ENCODE results near the gene CDSN.
"Not testable (repeated sequence)": the region's sequence is repeated elsewhere in the genome, so short reads cannot be mapped to it uniquely, and the experiment has no call there.

CDSN gene, protein sequence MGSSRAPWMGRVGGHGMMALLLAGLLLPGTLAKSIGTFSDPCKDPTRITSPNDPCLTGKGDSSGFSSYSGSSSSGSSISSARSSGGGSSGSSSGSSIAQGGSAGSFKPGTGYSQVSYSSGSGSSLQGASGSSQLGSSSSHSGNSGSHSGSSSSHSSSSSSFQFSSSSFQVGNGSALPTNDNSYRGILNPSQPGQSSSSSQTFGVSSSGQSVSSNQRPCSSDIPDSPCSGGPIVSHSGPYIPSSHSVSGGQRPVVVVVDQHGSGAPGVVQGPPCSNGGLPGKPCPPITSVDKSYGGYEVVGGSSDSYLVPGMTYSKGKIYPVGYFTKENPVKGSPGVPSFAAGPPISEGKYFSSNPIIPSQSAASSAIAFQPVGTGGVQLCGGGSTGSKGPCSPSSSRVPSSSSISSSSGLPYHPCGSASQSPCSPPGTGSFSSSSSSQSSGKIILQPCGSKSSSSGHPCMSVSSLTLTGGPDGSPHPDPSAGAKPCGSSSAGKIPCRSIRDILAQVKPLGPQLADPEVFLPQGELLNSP

DNA sequence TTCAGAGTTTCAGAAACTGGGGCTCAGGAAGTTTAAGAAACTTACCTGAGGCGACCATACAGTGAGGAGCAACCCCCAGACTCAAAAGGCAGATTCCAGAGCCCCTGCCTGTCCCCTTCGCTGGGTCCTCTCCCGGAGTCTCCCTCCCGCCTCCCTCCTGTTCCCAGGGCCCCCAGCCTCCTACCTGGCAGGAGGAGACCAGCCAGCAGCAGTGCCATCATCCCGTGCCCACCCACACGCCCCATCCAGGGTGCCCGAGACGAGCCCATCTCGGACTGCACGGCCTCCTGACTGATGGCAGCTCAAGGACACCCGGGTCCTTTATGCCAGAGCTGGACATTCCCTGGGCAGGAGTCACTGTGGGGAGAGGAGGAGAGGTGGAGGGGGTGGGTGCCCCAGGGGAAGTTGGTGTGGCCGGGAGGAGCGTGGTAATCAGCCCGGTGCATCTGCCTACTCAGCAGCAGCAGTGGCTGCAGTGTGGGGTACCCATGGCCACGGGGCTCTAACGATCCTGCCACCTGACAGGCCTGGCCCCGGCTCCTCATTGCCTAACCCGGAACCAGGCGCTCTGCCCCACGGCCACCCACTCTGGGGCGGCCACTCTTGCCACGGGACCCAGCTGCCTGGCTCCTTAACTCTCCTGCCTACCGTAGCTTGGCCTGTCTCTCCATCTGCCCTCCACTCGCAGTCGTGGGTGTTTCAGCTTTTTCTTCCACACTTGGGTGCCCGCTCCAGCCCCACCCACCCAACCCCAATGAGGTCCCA lies at the start of gene CDSN:
Gene CDSN (minus strand): TSS at position 296 of the 765 bp plus-strand sequence. CDS start 27 bp downstream, at position 269.
- DNase-seq (ENCODE audit: low read depth in 2 of 2), result no peak

DNA sequence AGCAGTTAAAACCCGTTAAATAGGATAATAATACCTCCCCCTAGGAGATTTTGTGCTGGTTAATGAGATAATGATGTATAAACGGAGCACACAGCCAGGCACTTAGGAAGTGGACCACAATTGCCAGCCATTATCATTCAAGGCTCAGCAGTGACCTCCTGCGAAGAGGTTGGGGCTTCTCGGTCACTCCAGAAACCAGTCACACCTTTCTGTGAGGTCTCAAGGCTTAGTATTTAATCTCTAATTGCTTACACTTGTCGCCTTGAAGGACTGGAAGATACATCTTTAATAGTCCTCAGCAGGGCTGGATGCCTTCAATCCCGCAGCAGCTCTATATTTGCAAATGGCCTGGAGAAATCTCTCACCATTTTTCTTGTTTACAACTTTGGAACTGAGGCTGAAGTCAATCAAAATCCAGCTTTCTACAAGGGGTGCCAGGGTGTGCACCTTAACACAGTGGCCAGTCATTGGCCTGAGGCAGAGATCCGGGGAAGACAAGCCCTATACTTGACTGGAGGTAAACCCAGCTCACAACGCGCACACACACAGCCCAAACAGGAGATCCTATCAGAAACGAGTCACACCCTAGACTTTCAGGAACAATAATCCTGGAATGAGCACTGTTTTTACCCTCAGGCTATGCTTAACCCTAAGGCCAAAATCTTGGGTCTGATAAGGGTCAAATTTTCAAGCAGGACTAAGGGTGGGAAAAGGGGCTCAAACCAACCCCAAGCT lies 49.0 kb upstream of the CDSN start:
- no peak for DNase-seq (ENCODE audit: low read depth in 2 of 2)

DNA sequence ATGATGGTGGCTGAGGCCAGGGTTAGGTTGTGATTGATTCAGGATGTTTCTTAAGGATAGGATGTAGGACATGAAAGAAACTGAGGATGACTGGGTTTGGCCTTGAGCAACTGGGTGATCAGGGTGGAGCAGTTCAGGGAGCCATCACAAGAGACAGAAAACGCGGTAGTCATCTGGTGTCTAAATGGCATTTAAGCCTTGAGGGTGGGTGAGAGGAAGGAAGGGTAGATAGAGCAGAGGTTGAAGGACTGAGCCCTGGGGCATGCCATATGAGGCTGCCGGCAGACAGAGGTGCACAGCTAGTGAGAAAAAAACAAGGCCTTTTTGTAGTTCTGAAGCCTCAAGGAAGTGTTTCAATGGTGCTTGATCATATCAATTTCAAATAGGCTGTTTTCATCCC lies 48.4 kb upstream of the CDSN start:
- DNase-seq (ENCODE audit: low read depth in 2 of 2), result no peak

DNA sequence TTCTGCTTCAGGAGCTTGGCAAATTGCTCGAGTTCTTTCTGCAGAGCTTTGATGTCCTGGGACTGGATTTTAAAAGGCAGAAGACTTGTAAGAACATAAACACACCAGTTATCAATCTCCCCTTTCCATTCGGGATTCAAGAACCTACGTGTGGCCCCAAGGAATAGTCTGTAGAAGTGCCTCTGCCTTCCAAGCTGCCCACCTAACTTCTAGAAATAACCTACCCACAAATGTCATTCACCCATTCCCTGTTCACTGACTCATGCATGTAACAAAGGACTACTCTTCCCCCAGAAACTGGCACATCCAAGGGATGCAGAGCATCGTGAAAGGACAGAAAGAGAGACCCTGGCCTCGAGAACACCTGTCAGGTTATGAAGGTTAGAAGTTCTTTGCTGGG lies 45.7 kb upstream of the CDSN start:
- DNase-seq (ENCODE audit: low read depth in 2 of 2), result no peak

DNA sequence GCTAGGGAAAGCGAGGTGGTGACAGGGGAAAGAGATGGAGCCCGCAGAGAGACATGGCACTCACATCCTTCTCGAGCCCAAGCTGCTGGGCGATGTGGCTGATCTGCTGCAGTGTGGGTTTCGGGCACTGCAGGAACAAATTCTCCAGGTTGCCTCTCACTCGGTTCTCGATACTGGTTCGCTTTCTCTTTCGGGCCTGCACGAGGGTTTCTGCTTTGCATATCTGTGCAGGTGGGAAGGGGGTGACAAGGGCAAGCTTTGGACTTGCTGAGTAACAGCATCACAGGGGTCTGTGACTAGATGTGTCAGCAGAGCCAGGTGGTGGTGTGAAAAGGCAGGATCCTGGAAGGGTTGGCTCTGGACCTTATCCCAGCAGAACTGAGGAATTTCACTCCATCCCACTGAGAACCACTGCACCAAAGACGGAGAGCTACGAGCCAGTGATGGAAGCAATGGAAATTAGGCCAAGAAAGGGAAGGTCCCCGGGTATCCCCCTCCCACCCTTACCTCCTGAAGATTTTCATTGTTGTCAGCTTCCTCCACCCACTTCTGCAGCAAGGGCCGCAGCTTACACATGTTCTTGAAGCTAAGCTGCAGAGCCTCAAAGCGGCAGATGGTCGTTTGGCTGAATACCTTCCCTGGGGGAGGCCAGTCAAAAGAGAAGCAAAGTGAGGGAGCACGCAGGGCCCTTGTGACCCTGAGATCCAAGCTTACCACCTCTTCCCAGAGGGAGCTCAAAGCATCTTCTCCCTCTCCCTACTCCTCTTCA lies 45.0 kb upstream of the CDSN start:
- not testable (repeated sequence) for DNase-seq (ENCODE audit: low read depth in 2 of 2)

DNA sequence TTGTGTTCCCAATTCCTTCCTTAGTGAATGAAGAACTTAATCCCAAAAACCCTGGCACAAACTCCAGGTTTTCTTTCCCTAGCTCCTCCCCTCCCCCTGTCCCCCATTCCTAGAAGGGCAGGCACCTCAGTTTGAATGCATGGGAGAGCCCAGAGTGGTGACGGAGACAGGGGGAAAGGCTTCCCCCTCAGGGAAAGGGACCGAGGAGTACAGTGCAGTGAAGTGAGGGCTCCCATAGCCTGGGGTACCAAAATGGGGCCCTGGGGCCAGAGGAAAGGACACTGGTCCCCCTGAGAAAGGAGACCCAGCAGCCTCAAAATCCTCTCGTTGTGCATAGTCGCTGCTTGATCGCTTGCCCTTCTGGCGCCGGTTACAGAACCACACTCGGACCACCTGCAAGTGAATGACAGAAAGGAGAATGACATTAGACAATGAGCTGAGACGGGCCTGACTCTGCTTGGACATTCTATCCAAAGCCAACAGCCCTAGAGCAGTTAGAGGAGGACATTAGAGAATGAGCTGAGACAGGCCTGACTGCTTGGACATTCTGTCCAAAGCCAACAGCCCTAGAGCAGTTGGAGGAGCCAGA lies 44.3 kb upstream of the CDSN start:
- DNase-seq (ENCODE audit: low read depth in 2 of 2), result not testable (repeated sequence)

DNA sequence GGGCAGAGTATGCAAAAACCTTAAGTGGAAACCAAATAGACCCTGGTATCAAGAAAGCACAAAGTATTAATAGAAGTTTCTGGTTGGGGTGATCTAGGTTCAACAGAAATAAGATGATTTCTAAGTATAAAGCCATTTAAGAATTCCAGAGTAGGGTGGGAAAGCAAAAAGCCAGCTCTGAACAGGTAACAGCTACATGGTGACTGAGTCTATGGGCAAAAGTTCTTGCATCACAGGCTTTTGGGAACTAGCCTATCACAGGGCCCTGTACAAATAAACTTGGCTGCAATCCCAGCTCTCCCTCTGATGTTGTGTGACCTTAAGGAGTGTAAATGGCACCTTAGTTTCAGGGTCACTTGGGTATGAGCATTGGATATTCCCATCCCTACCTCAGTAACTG lies 43.7 kb upstream of the CDSN start:
- DNase-seq (ENCODE audit: low read depth in 2 of 2), result no peak

DNA sequence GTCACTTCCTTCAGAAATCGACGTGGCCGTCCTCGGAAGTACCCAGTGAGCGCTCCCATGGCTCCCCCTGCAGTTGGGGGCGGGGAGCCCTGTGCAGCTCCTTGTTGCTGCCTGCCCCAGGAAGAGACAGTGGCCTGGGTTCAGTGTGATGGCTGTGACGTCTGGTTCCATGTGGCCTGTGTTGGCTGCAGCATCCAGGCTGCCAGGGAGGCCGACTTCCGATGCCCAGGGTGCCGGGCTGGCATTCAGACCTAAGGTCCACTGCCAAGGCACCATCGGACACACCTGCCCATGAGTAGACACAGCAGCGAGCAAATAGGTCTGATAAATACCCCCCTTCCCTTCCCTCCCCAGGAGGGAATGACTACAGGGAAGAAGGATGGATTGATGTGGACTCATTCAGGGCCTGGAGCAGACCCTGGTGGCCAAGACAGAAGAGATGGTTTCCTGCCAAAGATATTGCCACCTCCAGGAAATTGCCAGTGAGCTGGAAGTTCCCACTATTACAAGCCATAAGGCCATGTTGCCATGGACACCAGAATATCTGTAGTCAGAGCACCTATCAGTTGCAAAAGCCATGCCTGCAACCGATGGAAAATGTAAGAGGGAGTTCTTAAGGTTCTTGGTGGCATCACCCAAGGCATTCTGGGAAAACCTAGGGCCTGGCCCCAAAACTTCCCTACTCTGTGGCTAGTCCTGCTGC lies 42.4 kb upstream of the CDSN start:
- no peak for DNase-seq (ENCODE audit: low read depth in 2 of 2)

DNA sequence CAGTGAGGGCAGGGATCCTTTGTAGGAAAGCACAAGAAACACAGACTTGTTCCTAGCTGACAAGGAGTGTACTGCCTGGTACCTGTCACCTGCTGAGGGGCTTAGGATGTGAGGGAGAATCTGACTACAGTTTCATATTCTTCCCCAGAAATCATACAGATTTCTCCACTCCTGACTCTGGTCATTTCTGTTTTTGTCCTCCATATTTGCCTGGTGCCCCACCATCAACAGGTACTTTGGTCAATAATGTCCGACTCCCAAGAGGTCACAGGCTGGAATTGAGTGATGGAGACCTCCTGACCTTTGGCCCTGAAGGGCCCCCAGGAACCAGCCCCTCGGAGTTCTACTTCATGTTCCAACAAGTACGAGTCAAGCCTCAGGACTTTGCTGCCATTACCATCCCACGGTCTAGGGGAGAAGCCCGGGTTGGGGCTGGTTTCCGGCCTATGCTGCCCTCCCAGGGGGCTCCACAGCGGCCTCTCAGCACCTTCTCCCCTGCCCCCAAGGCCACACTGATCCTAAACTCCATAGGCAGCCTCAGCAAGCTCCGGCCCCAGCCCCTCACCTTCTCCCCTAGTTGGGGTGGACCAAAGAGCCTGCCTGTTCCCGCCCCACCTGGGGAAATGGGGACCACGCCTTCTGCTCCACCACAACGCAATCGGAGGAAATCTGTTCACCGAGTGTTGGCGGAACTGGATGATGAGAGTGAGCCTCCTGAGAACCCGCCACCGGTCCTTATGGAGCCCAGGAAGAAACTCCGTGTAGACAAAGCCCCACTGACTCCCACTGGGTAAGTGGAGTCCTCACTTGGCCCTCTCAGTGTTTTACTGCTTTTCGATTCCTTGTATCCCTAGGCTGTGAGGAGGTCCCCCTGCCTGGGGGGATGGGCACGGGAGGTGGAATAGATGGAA lies 41.2 kb upstream of the CDSN start:
- no peak for DNase-seq (ENCODE audit: low read depth in 2 of 2)

DNA sequence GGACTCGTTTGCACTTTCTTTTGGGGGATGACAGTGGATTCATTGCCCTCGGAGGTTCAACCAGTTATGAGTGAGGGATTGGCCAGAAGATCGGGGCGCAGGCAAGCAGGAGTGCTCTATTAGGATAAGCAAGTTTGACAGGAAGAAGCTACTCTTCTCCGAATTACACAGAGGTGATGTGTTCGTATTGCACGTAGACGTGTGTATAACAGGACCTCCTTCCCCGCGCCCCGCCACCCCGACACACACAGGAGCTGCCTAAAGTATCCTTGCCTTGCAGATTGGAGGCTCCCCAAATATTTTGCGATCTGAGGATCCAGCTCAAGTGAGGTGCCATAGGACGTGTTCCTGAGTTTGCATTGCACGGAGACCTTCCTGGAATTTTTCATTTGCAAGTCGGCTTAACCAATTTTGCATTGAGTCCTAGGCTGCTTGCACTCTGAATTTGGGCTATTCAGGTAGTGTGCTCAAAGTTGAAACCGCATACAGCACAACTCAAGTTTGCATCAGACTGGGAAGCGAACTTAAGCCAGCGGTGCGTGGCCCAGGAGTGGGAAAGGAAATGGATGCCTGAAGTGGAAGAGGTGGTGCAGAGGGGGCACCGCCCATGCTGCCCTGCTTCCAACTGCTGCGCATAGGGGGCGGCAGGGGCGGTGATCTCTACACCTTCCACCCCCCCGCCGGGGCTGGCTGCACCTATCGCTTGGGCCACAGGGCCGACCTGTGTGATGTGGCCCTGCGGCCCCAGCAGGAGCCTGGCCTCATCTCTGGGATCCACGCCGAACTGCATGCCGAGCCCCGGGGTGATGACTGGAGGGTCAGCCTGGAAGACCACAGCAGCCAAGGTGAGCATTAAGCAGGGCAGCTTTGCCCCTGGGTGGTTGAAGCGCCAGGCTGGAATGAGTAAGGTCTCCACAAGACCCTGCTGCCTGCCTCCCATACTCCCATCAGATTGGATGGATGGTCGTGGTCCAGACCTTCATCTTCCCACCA lies 38.9 kb upstream of the CDSN start:
- no peak for DNase-seq (ENCODE audit: low read depth in 2 of 2)

DNA sequence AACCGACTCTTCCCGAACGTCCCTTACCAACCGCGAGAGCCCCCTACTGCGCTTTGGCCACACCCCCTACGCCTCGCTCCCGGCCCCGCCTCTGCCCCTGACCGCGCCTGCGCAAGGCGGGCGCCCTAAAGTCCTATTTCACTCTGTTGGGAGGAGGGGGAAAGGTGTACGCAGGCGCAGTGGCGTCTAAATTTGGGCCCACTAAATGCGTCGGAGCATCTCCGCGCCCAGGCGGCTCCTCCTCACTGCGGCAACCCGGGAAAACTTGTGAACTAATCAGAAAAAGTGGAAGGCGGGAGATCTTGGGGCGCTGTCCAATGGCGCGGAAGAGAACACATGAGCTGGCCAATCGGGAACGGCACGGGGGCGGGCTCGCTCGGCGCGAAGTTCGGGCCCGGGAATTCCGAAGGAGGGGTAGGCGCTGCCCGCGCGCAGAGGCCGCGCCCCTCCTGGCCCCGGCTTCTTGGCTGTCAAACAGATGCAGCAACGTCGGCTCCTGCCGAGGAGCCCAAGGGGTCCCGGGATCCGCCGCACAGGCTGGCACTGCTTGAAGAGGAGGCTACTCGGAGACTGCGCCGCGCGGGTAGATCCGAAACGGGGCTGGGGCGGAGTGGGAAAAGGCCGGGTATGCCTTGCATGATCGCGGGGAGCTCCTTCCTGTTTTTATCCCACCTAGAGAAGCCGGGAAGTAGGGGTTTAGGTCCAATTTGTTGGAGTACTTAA lies 38.1 kb upstream of the CDSN start, which contains the start of gene TCF19:
Gene TCF19 (plus strand): TSS at position 450 of the 723 bp plus-strand sequence. CDS start 881 bp downstream, outside the sequence.
- DNase-seq (ENCODE audit: low read depth in 2 of 2), result peak; percentile 98 to 99

DNA sequence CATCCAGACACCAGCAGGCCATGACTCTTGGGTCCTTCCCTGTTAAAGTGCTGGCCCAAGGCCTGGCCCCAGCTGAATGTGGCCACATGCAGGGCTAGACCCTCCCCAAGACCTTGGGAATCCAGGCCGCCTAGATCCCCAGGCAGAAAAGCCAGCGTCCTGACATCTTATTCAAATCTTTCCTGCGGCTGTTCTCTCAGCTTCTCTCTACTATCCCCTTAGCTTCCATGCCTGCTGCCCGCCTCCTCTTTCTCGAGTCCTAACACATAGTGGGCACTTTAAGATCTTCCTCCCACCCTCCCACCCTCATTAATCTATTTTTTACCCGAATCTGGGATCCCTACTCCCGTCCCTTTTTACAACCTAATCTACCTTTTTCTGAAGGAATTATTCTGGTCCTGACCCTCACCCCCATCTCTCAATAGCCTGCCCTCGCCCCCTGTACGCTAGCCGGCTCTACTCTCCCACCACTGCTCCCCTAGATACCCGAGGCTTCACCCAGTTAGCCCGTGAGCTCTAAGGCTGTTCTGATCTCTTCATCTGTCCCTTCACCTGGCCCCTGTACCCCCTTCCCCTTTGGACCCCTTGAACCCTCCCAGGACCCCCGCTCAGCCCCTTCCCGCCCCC lies 37.4 kb upstream of the CDSN start, which contains the start of gene CCHCR1:
Gene CCHCR1 (minus strand): TSS at position 290 of the 627 bp plus-strand sequence. CDS start 202 bp downstream, at position 88.
- no peak for DNase-seq (ENCODE audit: low read depth in 2 of 2)

DNA sequence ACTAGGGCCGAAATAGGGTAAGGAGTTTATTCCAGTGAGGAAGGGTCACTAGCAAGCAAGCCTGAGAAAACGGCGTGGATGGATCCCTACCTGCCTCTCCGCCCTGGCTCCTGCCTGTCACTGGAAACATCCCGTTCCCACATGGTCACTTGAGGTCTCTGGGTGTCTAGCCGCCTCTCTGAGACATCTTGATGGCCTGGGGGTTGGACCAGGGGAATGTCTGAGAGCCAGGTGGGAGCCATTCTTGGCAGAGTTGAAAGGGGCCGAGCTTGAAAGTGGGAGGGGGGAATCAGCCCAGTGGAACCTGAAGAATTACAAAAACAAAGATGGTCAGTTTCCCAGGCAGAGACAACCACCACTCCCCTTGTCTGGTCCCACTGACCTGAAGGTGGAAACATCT lies 36.4 kb upstream of the CDSN start:
- no peak for DNase-seq (ENCODE audit: low read depth in 2 of 2)

DNA sequence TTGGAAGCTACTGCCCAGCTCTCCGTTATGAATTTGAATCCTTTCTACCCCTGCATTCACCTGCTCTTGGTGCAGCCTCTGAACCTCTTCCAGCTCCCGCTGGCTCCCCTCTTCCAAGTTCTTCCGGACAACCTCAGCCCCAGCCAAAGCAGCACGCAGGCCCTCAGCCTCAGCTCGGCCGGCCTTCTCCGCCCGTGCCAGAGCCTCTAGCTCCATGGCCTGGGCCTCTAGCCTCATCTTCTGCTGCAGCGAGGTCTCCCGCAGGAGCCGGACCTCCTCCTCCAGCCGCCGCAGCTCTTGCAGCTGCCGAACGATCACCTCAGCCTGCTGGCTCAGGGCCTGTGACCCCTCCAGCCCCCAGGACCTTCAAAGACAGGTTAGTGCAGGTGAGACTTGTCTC lies 34.2 kb upstream of the CDSN start:
- DNase-seq (ENCODE audit: low read depth in 2 of 2), result no peak

DNA sequence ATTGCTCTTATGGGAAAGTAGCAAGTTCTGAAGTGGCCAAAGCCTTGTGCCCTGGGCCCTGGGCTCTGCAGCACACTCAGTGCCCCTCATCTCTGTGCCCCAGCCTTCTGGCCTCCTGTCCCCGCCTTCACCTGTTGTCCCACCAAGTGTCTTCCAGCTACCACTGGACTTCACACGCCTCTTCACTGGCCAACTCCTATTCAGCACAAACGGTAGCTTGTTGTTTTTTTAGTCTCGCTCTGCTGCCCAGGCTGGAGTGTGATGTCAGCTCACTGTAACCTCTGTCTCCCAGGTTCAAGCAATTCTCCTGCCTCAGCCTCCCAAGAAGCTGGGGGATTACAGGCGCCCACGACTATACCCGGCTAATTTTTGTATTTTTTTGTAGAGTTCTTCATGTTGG lies 32.5 kb upstream of the CDSN start:
- DNase-seq (ENCODE audit: low read depth in 2 of 2), result no peak

DNA sequence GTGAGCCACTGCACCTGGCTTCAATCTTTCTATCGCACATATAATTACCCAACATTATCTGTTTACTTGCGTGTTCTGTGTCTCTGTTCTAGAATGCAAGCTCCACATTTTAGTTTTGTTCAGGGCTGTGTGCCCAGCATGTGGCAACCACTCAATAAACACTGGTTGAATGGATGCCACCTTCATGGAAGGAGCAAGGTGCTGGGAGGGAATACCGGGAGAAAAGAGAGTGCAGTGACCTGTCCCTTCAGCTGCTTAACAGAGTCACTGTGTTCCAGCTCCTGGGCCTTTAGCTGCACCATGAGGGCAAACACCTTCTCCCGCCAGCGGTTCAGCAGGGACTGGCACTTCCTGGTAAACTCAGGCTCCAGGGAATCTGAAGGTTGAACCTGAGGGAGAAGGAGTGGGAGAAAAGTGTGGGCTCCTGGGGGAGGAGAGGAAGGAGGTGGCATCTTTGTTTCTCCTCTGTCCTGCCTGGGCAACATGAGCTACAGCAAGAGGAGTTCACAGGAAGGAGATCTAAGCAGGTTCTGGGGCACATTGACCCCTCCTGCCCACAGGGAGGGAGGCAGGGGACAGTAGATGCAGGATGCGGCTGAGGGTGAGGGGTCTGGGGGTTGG lies 29.7 kb upstream of the CDSN start:
- no peak for DNase-seq (ENCODE audit: low read depth in 2 of 2)
